Measurements from ENCODE around the gene ZKSCAN2.

Gene ZKSCAN2

DNA sequence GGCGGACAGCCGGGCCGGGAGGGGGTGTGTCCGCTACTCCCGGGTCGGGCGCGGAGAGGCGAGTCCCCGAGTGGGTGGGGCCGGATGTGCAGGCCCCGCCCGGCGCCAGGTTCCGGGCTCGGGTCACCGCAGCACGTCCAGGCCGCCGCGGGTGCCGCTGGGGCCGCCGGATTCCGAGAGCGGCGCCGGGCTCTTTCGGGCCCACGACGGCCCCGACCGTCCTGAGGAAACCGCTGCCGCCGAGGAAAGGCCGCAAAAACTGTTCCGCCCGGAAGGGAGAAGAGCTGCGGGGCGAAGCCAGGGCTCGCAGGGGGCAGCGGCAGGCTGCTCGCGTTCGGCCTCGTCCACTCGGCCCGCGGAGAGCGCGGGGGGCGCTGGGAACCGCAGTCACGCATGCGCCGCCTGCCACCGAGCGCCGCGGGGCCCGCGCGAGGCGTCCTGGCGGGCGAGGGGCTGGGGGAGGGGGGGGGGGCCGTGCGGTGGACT is at the start of gene ZKSCAN2:
TSS of gene ZKSCAN2 (minus strand) at position 376 of the 486 bp plus-strand sequence. CDS start 718 bp downstream, outside the sequence.
- ChIA-PET POLR2A (interaction anchor here (1.1 kb wide), 2 partner anchors 15 to 23 kb away, joined by 4 to 6 read pairs; no protein-coding TSS in a partner anchor), CTCF (no interaction called here)
- peak; percentile 89 for DNase-seq (ENCODE audit: extremely low spot score)
- TF ChIP-seq ELF4 (IDR thresholded peaks at IDR 0.05), result peak; percentile 45; the same call in 1 of the 2 replicates
- 0 out of 2 replicates have a peak, but pooled peaks have one; percentile 33 for TF ChIP-seq LEF1 (IDR thresholded peaks at IDR 0.05; ENCODE audit: borderline replicate concordance)
- TF ChIP-seq TARDBP (IDR thresholded peaks at IDR 0.05), result no peak

DNA sequence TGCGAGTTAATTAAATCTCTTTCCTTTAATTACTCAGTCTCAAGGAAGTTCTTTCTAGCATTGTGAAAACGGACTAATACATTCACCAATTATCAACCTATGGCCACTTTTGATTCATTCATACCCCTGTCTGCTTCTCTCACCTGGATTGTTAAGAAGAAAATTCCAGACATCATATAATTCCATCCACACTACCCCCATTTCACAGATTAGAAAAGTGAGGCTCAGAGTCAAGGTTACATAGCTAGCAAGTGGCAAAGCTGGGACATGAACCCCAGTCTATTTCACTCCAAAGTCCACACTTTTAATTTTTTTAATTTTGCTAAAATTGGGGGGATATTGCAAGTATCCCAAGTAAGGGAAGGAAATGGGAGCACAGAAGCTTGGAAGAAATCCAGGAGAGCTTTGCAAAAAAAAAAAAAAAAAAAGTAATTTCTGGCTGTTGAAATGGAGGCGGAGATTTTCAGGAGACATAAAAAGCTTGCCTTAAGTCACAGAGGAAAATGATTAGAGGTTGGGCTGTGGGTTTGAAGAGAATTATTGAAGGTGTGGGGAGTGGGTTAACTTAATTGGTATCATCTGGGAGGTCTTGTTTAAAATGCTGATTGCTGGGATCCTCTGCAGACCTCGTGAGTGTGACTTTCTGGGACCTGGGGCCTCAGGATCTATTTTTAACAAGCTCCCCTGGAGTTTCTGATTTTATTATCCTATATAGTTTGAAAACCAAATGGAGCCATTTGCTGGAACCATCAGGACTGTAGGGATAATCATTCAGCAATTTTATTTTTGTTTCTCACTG is 42.3 kb upstream of the ZKSCAN2 start:
- TF ChIP-seq TARDBP (IDR thresholded peaks at IDR 0.05) (no peak), SUZ12 (IDR thresholded peaks at IDR 0.05) (no peak), ARNT (IDR thresholded peaks at IDR 0.05) (no peak), ZNF384 (IDR thresholded peaks at IDR 0.05) (no peak), CTBP1 (IDR thresholded peaks at IDR 0.05; ENCODE audit: borderline replicate concordance) (no peak), FOXM1 (IDR thresholded peaks at IDR 0.05; ENCODE audit: borderline replicate concordance) (no peak), HDGF (IDR thresholded peaks at IDR 0.05; ENCODE audit: borderline replicate concordance) (no peak), FOXA1 (IDR thresholded peaks at IDR 0.05) (no peak), NFRKB (IDR thresholded peaks at IDR 0.05) (no peak)
- ChIA-PET CTCF (no interaction called here), POLR2A (no interaction called here)
- DNase-seq (ENCODE audit: extremely low spot score), result no peak

DNA sequence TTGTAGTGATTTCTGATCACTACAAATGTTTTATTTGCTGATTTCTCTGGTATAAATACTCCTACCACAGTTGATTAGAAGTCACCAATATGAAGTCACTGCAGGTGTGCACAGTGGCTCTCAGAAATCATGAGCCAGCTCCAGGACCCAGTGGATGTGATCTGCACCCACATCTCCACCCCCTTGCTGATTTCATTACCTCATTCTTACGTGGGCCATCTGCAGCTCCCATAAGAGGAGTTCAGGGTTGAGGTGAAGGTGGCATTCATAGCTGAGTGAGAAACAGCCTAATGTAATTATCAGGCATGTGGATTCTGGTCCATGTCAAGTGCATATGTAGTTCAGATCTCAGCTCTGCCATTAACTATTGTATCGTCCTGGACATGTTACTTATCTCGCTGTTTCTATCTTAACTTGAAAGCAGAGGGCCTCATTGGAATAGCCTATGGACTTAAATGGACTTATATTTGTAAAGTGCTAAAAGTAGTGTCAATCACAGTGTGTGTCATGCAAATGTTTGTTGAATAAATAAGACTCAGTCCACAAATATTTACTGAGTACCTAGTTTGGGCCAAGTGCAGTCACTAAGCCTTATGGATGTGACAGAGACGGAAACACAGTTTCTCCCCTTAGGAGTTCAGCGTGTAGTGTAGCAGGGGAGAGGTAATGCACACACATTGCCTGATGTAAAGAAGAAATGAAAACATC is 40.7 kb upstream of the ZKSCAN2 start:
- no peak for DNase-seq (ENCODE audit: extremely low spot score)
- ChIA-PET CTCF (no interaction called here), POLR2A (no interaction called here)
- no peak for TF ChIP-seq FOXM1 (IDR thresholded peaks at IDR 0.05; ENCODE audit: borderline replicate concordance)
- no peak for TF ChIP-seq HDGF (IDR thresholded peaks at IDR 0.05; ENCODE audit: borderline replicate concordance)
- TF ChIP-seq SP1 (IDR thresholded peaks at IDR 0.05), result no peak
- TF ChIP-seq CTBP1 (IDR thresholded peaks at IDR 0.05; ENCODE audit: borderline replicate concordance), result no peak
- TF ChIP-seq ELF4 (IDR thresholded peaks at IDR 0.05), result no peak
- TF ChIP-seq NFRKB (IDR thresholded peaks at IDR 0.05), result no peak
- TF ChIP-seq SUZ12 (IDR thresholded peaks at IDR 0.05), result no peak
- TF ChIP-seq TARDBP (IDR thresholded peaks at IDR 0.05), result no peak
- TF ChIP-seq LEF1 (IDR thresholded peaks at IDR 0.05; ENCODE audit: borderline replicate concordance), result no peak
- no peak for TF ChIP-seq FOXA1 (IDR thresholded peaks at IDR 0.05)
- no peak for TF ChIP-seq ARNT (IDR thresholded peaks at IDR 0.05)
- no peak for TF ChIP-seq L3MBTL2 (conservative IDR thresholded peaks at IDR 0.05)
- TF ChIP-seq, protein P1, sequence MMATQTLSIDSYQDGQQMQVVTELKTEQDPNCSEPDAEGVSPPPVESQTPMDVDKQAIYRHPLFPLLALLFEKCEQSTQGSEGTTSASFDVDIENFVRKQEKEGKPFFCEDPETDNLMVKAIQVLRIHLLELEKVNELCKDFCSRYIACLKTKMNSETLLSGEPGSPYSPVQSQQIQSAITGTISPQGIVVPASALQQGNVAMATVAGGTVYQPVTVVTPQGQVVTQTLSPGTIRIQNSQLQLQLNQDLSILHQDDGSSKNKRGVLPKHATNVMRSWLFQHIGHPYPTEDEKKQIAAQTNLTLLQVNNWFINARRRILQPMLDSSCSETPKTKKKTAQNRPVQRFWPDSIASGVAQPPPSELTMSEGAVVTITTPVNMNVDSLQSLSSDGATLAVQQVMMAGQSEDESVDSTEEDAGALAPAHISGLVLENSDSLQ (IDR thresholded peaks at IDR 0.05), result no peak
- TF ChIP-seq FOXK2 (IDR thresholded peaks at IDR 0.05), result no peak
- TF ChIP-seq BHLHE40 (IDR thresholded peaks at IDR 0.05; ENCODE audit: borderline replicate concordance), result no peak
- no peak for TF ChIP-seq ZNF384 (IDR thresholded peaks at IDR 0.05)

DNA sequence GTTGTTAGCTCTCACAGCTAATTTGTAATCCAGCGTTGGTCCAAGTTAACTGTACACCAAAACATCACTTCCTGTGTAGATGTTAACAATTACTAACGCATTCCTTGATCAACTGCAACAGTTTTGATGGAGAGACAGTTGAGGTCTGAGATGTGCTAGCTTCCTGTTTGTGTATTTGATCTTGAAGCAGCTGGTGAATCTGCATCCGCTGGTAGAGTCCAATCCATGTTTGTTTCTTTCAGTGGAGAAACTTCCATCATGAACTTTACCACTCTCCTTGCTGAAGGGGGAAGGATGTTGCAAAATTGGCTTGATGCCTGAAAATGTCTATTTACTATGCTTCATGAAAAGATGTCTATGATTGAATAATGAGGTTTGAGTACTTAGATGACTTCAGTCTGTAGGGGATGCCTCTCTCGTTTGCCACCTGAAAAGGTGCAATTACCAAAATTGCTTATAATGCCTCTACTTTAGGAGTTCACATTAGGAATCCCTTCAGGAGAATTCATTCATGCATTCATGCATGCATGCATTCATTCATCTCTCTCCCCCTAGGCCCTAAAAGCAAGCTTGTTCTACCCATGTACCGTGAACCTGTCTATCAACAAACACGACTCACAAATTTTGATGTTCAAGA is 39.6 kb upstream of the ZKSCAN2 start:
- no peak for DNase-seq (ENCODE audit: extremely low spot score)
- POLR2A ChIA-PET, result no interaction called here
- CTCF ChIA-PET, result no interaction called here
- TF ChIP-seq NFRKB (IDR thresholded peaks at IDR 0.05) (no peak), ARNT (IDR thresholded peaks at IDR 0.05) (no peak), HDGF (IDR thresholded peaks at IDR 0.05; ENCODE audit: borderline replicate concordance) (no peak), SP1 (IDR thresholded peaks at IDR 0.05) (no peak), FOXK2 (IDR thresholded peaks at IDR 0.05) (no peak), SUZ12 (IDR thresholded peaks at IDR 0.05) (no peak), CTBP1 (IDR thresholded peaks at IDR 0.05; ENCODE audit: borderline replicate concordance) (no peak), LEF1 (IDR thresholded peaks at IDR 0.05; ENCODE audit: borderline replicate concordance) (no peak), ZNF384 (IDR thresholded peaks at IDR 0.05) (no peak), L3MBTL2 (conservative IDR thresholded peaks at IDR 0.05) (no peak), TARDBP (IDR thresholded peaks at IDR 0.05) (no peak), BHLHE40 (IDR thresholded peaks at IDR 0.05; ENCODE audit: borderline replicate concordance) (no peak), ELF4 (IDR thresholded peaks at IDR 0.05) (no peak), FOXA1 (IDR thresholded peaks at IDR 0.05) (no peak), FOXM1 (IDR thresholded peaks at IDR 0.05; ENCODE audit: borderline replicate concordance) (no peak)
- TF ChIP-seq, protein P1 (IDR thresholded peaks at IDR 0.05), result no peak

DNA sequence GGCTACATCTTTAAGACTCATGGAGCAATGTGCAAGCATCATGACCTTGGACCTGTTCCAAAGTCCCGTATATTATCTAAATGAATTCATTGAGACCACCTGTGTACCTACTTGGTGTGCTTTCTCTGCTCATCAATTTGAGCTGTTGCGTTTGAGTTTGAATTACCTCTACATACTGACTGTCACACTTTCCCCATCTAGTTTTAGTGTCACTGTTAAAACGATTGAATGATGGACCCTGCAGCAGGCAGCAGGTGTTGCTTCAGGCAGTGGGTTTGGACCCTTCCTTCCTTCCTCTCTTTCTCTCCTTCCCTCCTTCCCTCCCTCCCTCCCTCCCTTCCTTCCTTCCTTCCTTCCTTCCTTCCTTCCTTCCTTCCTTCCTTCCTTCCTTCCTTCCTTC is 33.9 kb upstream of the ZKSCAN2 start:
- no peak for DNase-seq (ENCODE audit: extremely low spot score)
- TF ChIP-seq SUZ12 (IDR thresholded peaks at IDR 0.05), result no peak
- TF ChIP-seq HDGF (IDR thresholded peaks at IDR 0.05; ENCODE audit: borderline replicate concordance), result no peak
- no peak for TF ChIP-seq ARNT (IDR thresholded peaks at IDR 0.05)
- TF ChIP-seq ELF4 (IDR thresholded peaks at IDR 0.05), result no peak
- TF ChIP-seq TARDBP (IDR thresholded peaks at IDR 0.05), result no peak
- TF ChIP-seq LEF1 (IDR thresholded peaks at IDR 0.05; ENCODE audit: borderline replicate concordance), result no peak
- no peak for TF ChIP-seq L3MBTL2 (conservative IDR thresholded peaks at IDR 0.05)
- TF ChIP-seq FOXK2 (IDR thresholded peaks at IDR 0.05), result no peak
- TF ChIP-seq CTBP1 (IDR thresholded peaks at IDR 0.05; ENCODE audit: borderline replicate concordance), result no peak
- TF ChIP-seq FOXM1 (IDR thresholded peaks at IDR 0.05; ENCODE audit: borderline replicate concordance), result no peak
- TF ChIP-seq, protein P1 (IDR thresholded peaks at IDR 0.05), result no peak
- TF ChIP-seq ZNF384 (IDR thresholded peaks at IDR 0.05), result no peak
- no peak for TF ChIP-seq FOXA1 (IDR thresholded peaks at IDR 0.05)
- no peak for TF ChIP-seq BHLHE40 (IDR thresholded peaks at IDR 0.05; ENCODE audit: borderline replicate concordance)
- TF ChIP-seq SP1 (IDR thresholded peaks at IDR 0.05), result no peak
- TF ChIP-seq NFRKB (IDR thresholded peaks at IDR 0.05), result no peak
- ChIA-PET POLR2A (no interaction called here), CTCF (no interaction called here)

All from HEK293T (cell line).